ENCODE results near the gene MATCAP1.

MATCAP1 gene

GRCh38 chr16:67163999-67164558 is 19.7 kb downstream of the MATCAP1 start:
- in situ Hi-C loops (cut with HindIII; ENCODE audit: low pct_ligation_motif_present, low pct_unique_long_range_greater_than_20kb, low sequenced_read_pairs), result no loop called here
- peak; percentile 53 for DNase-seq

- peak; percentile 61 for DNase-seq
- in situ Hi-C loops (cut with HindIII; ENCODE audit: low pct_ligation_motif_present, low pct_unique_long_range_greater_than_20kb, low sequenced_read_pairs), result no loop called here
These were observed 20.4 kb downstream of the MATCAP1 start for GRCh38 chr16:67163164-67163998.

DNA sequence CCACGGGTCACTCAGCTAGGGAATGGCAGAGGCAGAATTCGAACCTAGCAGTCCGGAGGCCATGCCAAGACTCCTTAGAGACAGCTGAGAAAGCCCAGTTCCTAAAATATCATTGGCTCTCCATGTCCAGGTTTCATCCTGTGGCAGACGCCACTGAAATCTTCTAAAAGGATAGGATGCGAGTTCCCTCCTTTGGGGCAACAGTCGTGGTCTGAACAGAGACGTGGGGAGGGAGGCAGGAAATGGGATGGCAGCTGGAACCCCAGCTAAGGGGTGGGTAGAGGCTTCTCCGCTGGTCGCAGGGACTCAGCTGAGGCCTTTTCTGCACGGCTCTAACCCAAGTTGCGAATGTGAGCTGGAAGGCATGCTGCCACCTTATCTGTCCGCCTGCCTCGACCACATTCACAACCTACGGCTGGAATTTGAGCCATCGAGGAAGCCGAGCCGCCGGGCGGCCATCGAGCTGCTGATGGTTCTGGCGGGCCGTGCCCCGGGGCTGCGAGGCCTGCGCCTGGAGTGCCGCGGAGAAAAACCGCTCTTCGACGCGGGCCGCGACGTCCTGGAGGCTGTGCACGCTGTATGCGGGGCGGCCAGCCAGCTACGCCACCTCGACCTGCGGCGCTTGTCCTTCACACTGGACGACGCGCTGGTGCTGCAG is 21.1 kb downstream of the MATCAP1 start:
- DNase-seq, result no peak
- in situ Hi-C loops (cut with HindIII; ENCODE audit: low pct_ligation_motif_present, low pct_unique_long_range_greater_than_20kb, low sequenced_read_pairs), result no loop called here

GRCh38 chr16:67161595-67162058 is 22.1 kb downstream of the MATCAP1 start:
- no peak for DNase-seq
- in situ Hi-C loops (cut with HindIII; ENCODE audit: low pct_ligation_motif_present, low pct_unique_long_range_greater_than_20kb, low sequenced_read_pairs), result no loop called here

GRCh38 chr16:67158637-67159600 is 24.8 kb downstream of the MATCAP1 start:
- peak; percentile 69 for DNase-seq
- in situ Hi-C loops (cut with HindIII; ENCODE audit: low pct_ligation_motif_present, low pct_unique_long_range_greater_than_20kb, low sequenced_read_pairs), result no loop called here

- DNase-seq, result no peak
- in situ Hi-C loops (cut with HindIII; ENCODE audit: low pct_ligation_motif_present, low pct_unique_long_range_greater_than_20kb, low sequenced_read_pairs), result no loop called here
These were observed 25.7 kb downstream of the MATCAP1 start for GRCh38 chr16:67157892-67158635.

DNA sequence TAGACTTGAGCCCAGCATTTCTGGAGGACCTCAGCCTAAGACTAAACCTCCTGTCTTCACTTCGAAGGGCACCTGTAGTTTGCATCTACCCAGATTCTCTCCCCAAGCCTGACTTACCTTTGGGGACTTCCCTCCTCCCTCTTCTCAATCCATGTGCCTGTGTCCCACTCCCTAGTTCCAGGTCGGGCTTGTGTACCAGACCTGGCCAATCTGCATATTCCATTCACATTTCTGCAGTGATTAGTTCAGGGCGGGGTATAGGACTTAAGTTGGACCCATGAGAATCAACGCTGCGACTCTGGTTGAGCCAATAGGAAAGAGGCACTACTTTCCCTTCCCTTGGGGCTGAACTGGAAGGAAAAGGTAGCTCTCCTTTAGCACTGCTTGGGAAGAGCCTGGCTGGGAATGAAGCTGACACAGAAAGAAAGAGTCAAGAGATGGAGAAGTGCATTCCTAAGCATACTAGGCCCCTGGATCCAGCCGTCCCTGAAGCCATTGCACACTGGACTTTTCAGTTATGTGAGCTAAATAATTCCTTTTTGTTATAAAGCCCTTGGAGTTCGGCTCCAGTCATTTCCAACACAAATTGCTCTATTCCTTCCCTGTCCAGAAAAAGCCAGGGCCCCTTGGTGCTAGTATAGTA is 26.5 kb downstream of the MATCAP1 start:
- DNase-seq, result no peak
- in situ Hi-C loops (cut with HindIII; ENCODE audit: low pct_ligation_motif_present, low pct_unique_long_range_greater_than_20kb, low sequenced_read_pairs), result no loop called here

DNA sequence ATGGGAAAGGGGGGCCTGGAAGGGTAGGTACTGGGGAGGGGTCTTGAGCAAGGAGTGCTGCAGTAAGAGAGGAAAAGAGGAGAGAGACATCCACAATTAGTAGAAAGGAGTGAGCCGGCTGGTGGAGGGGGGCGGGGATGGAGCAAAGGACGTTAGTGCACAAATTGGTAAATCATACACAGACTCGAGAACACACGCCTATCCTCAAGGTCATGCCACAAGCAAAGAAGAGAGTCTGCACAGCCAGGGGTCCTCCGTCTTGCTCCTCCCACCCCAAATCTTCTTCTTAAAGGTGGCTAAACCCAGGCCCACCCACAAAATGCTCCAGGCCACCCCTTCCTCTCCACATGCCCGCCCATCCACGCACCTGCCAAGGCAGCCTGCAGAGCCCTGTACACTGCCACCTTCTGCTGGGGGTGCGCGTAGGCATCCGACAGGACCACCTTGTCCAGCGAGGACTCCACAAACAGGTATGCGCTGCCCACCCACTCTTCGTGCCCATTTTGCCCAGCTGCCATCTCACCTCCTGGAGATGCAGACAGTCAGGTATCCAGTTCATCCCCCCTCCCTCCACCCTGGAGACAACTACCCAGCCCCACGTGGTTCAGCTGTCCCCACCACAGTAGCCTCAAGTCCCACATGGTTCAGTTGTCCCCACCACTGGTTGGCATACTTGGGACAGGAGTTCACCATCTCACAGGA is 27.5 kb downstream of the MATCAP1 start:
- no peak for DNase-seq

DNA sequence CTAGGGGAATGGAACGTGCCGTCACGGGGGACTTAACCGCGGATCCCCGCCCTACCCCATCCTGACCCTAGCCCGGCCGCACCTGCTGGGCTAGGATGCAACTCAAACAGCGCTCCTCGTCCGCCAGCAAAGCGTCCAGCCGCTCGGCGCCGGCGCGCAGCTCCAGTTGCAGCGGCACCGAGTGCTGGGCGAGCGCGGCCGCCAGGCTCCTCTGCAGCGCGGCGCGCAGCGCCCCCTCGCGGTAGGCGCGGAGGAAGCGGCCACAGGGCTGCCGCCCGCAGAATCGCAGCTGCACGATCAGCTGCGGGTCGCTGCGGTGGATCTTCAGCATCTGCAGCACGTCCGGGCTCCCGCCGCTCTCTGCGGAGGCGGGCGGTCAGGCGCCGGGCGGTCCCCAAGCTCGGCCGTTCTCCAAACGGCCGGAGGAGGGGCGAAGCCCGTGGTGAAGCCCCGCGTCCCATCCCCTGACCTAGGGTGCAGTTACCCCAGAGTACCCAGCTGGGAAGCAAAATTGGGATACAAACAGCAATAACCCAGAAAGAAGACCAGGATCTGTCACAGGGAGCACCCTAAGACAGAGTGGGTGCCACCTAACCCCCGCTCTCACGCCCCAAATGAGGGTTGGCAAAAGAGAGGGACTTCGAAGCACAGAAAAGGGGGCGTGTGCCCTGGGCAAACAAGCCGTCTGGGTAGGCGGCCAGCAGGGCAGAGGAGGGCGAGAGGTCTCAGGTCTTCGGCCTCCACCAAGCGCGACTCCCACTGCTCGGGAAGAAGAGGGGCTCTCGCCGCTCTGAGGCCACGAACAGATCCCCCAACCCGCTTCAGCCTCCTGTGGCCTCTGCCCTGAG is 28.2 kb downstream of the MATCAP1 start:
- DNase-seq, result no peak
- in situ Hi-C loops (cut with HindIII; ENCODE audit: low pct_ligation_motif_present, low pct_unique_long_range_greater_than_20kb, low sequenced_read_pairs), result no loop called here

More for the DNA sequence above, 27.5 kb downstream of the MATCAP1 start:
- in situ Hi-C loops (cut with HindIII; ENCODE audit: low pct_ligation_motif_present, low pct_unique_long_range_greater_than_20kb, low sequenced_read_pairs), result no loop called here

- in situ Hi-C loops (cut with HindIII; ENCODE audit: low pct_ligation_motif_present, low pct_unique_long_range_greater_than_20kb, low sequenced_read_pairs), result no loop called here
- DNase-seq, result no peak
These were observed 29.0 kb downstream of the MATCAP1 start for GRCh38 chr16:67154578-67155294.

- in situ Hi-C loops (cut with HindIII; ENCODE audit: low pct_ligation_motif_present, low pct_unique_long_range_greater_than_20kb, low sequenced_read_pairs), result no loop called here
- DNase-seq, result no peak
These were observed 32.2 kb downstream of the MATCAP1 start for GRCh38 chr16:67151431-67152097.

GRCh38 chr16:67150833-67151396 is 32.8 kb downstream of the MATCAP1 start, which contains the start of gene B3GNT9:
Gene B3GNT9 (minus strand): TSS chr16:67150998. CDS start chr16:67150485, 513 bp downstream.
- in situ Hi-C loops (cut with HindIII; ENCODE audit: low pct_ligation_motif_present, low pct_unique_long_range_greater_than_20kb, low sequenced_read_pairs), result no loop called here
- peak; percentile 47 for DNase-seq

GRCh38 chr16:67150047-67150832 is 33.5 kb downstream of the MATCAP1 start:
- no peak for DNase-seq
- in situ Hi-C loops (cut with HindIII; ENCODE audit: low pct_ligation_motif_present, low pct_unique_long_range_greater_than_20kb, low sequenced_read_pairs), result no loop called here

Measured in ACHN (cell line).